Measurements from ENCODE around the gene UXT.

GRCh38 chrX:47613082-47613481, 45.9 kb downstream of the UXT start:
- TF ChIP-seq POLR2A (IDR thresholded peaks at IDR 0.05) (no peak), CTCF (IDR thresholded peaks at IDR 0.05) (no peak)

All from right lobe of liver (tissue), 4 donors.